Activated CD4-positive, alpha-beta T cell treated with anti-CD3 and anti-CD28 coated beads, Interleukin-2, amount 50 U/mL, for 1 hour (primary cell): ENCODE measurements around the gene OPRM1.
"Not testable (repeated sequence)": the region's sequence is repeated elsewhere in the genome, so short reads cannot be mapped to it uniquely, and the experiment has no call there.

Source experiments
- DNase-seq: peaks from one replicate; pipeline ENCODE4 v3.0.0-alpha.2; 2020

OPRM1 gene

GRCh38 chr6:154156135-154156896, 117.3 kb downstream of the OPRM1 start:
- peak; percentile 61 for DNase-seq

- DNase-seq: no peak
These were observed 118.0 kb downstream of the OPRM1 start for GRCh38 chr6:154157082-154157481.

- no peak for DNase-seq
These were observed 118.7 kb downstream of the OPRM1 start for GRCh38 chr6:154157706-154158105.

GRCh38 chr6:154159126-154159525, 120.1 kb downstream of the OPRM1 start:
- no peak for DNase-seq

GRCh38 chr6:154161689-154162088, 122.6 kb downstream of the OPRM1 start:
- no peak for DNase-seq

- no peak for DNase-seq
These were observed 125.4 kb downstream of the OPRM1 start for GRCh38 chr6:154164397-154164796.

- no peak for DNase-seq
These were observed 126.4 kb downstream of the OPRM1 start for GRCh38 chr6:154165478-154165877.

- no peak for DNase-seq
These were observed 127.1 kb downstream of the OPRM1 start for GRCh38 chr6:154166140-154166539.

GRCh38 chr6:154167126-154167525, 128.1 kb downstream of the OPRM1 start:
- DNase-seq: no peak

GRCh38 chr6:154169193-154169847, 130.3 kb downstream of the OPRM1 start:
- no peak for DNase-seq

GRCh38 chr6:154170106-154170505, 131.1 kb downstream of the OPRM1 start:
- no peak for DNase-seq

- not testable (repeated sequence) for DNase-seq
These were observed 133.4 kb downstream of the OPRM1 start for GRCh38 chr6:154172393-154172792.

- DNase-seq: no peak
These were observed 140.4 kb downstream of the OPRM1 start for GRCh38 chr6:154179434-154179833.

- DNase-seq: no peak
These were observed 148.2 kb downstream of the OPRM1 start for GRCh38 chr6:154187203-154187602.

- no peak for DNase-seq
These were observed 148.7 kb downstream of the OPRM1 start for GRCh38 chr6:154187714-154188113.

- DNase-seq: no peak
These were observed 157.4 kb downstream of the OPRM1 start for GRCh38 chr6:154196333-154196885.

- DNase-seq: no peak
These were observed 158.3 kb downstream of the OPRM1 start for GRCh38 chr6:154197196-154197860.

- DNase-seq: not testable (repeated sequence)
These were observed 162.6 kb downstream of the OPRM1 start for GRCh38 chr6:154201688-154202087.

- no peak for DNase-seq
These were observed 163.3 kb downstream of the OPRM1 start for GRCh38 chr6:154202339-154202738.

- no peak for DNase-seq
These were observed 163.9 kb downstream of the OPRM1 start for GRCh38 chr6:154202958-154203357.

GRCh38 chr6:154206141-154206540, 167.1 kb downstream of the OPRM1 start:
- DNase-seq: no peak

- no peak for DNase-seq
These were observed 168.0 kb downstream of the OPRM1 start for GRCh38 chr6:154206996-154207395.

- no peak for DNase-seq
These were observed 170.5 kb downstream of the OPRM1 start for GRCh38 chr6:154209555-154209954.

- no peak for DNase-seq
These were observed 171.6 kb downstream of the OPRM1 start for GRCh38 chr6:154210678-154211077.
